GM12891 (cell line): Measurements from ENCODE around the gene PRKCA.

ENCODE experiments used
- PAX5 ChIP-seq: IDR thresholded peaks from 2 replicates; pipeline ENCODE4 v1.6.1; 2011; ENCODE audit warnings: low read length, moderate library complexity, mild to moderate bottlenecking; ENCODE audit not compliant: insufficient read depth, severe bottlenecking
- POLR2A ChIP-seq: IDR thresholded peaks from 2 replicates; pipeline ENCODE4 v1.6.1; 2011; ENCODE audit warnings: low read depth, low read length, control low read depth
- POLR2AphosphoS5 ChIP-seq: IDR thresholded peaks from 2 replicates; pipeline ENCODE4 v1.6.1; 2011; ENCODE audit warnings: low read depth, low read length, control low read depth
- POU2F2 ChIP-seq: IDR thresholded peaks from 2 replicates; pipeline ENCODE4 v1.6.1; 2011; ENCODE audit warnings: low read depth, mild to moderate bottlenecking, control low read depth, low read length, moderate library complexity
- SPI1 ChIP-seq: IDR thresholded peaks from 2 replicates; pipeline ENCODE4 v1.6.1; 2011; ENCODE audit warnings: low read depth, low read length, control low read depth
- TAF1 ChIP-seq: IDR thresholded peaks from 2 replicates; pipeline ENCODE4 v1.6.1; 2011; ENCODE audit warnings: low read depth, low read length, control low read depth

GRCh38 chr17:66702106-66702936 lies 399.9 kb downstream of the PRKCA start:
- no peak for TF ChIP-seq TAF1
- no peak for TF ChIP-seq POLR2A
- TF ChIP-seq POLR2AphosphoS5: no peak
- no peak for TF ChIP-seq POU2F2
- no peak for TF ChIP-seq SPI1
- no peak for TF ChIP-seq PAX5
